SK-N-MC (cell line): Measurements from ENCODE around the gene MOV10L1.

Experiments
- EZH2 ChIP-seq: fragments of 200-600 bp; sonication (generic); IDR thresholded peaks from one replicate; pipeline ENCODE4 v1.6.1; 2017; ENCODE audit warnings: antibody characterized with exemption
- FOXP2 ChIP-seq: optimal IDR thresholded peaks from 2 replicates; pipeline ENCODE3; 2011; ENCODE audit warnings: mild to moderate bottlenecking, moderate library complexity; ENCODE audit not compliant: insufficient read depth; ENCODE audit errors: extremely low read length, control extremely low read depth
- POLR2AphosphoS5 ChIP-seq: IDR thresholded peaks from 2 replicates; pipeline ENCODE4 v1.6.1; 2012; ENCODE audit warnings: mild to moderate bottlenecking, low read depth, low read length, borderline replicate concordance

DNA sequence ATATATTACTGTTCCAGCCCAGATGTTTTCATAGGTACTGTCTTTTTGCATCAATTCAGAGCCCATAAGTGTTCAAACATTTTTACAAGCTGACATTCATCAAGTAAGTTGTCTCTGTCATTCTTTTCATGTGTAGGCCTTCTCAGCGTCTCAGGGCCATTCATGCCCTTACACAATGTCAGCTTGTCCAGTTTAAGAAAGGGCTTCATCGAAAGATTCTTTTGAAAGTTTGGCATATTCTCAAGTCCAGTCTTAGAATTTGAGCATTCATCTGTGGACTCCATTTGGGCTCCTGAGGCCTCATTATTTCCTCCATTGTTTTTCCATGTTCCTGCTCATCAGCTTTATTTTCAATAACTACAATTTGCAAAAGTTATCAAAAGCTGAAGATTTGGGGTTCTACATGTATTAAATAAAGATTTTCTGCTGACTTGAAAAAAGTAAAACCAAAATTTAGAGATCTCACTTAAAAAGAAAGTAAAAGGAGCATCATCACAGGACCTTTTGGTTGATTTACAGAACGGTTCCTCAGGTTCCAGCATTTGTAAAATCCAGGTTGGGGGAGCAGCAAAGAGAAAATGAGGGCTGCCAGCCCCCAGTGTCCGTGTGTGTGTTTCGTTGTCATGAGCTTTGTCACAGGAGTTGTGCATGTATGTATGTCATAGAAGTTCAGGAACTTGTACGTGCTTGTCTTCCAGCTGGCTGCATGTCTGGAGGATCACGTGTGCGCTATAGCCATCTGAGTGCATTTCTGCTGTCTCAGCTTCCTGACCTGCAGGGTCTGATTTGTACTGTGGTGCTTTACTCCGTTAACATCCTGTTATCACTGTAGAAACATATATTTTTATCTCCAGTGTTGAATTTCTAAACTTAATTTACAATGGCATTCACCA is 15.6 kb downstream of the MOV10L1 start:
- no peak for TF ChIP-seq EZH2
- no peak for TF ChIP-seq POLR2AphosphoS5
- no peak for TF ChIP-seq FOXP2
